ENCODE results near the gene ADAMTSL5.
"Not testable (repeated sequence)": the region's sequence is repeated elsewhere in the genome, so short reads cannot be mapped to it uniquely, and the experiment has no call there.

ADAMTSL5 gene

GRCh38 chr19:1512671-1513498 is at the start of gene ADAMTSL5:
Gene ADAMTSL5, minus strand, starts transcription at chr19:1513019. Its CDS starts 2,076 bp downstream, at chr19:1510943.
- no peak for DNase-seq

GRCh38 chr19:1561236-1561842 is 48.5 kb upstream of the ADAMTSL5 start:
- DNase-seq = no peak

GRCh38 chr19:1560286-1560882 is 47.6 kb upstream of the ADAMTSL5 start:
- no peak for DNase-seq

- DNase-seq = no peak
These were observed 45.7 kb upstream of the ADAMTSL5 start for GRCh38 chr19:1558552-1558951.

GRCh38 chr19:1556390-1557070 is 43.7 kb upstream of the ADAMTSL5 start:
- DNase-seq = no peak

GRCh38 chr19:1555487-1556389 is 42.9 kb upstream of the ADAMTSL5 start:
- DNase-seq = no peak

GRCh38 chr19:1554968-1555367 is 42.1 kb upstream of the ADAMTSL5 start:
- DNase-seq = no peak

GRCh38 chr19:1553415-1553814 is 40.6 kb upstream of the ADAMTSL5 start:
- no peak for DNase-seq

- DNase-seq = no peak
These were observed 38.5 kb upstream of the ADAMTSL5 start for GRCh38 chr19:1551068-1552040.

GRCh38 chr19:1549332-1549945 is 36.6 kb upstream of the ADAMTSL5 start:
- no peak for DNase-seq

GRCh38 chr19:1540365-1540925 is 27.6 kb upstream of the ADAMTSL5 start:
- DNase-seq = no peak

GRCh38 chr19:1539749-1540148 is 26.9 kb upstream of the ADAMTSL5 start:
- DNase-seq = not testable (repeated sequence)

- DNase-seq = no peak
These were observed 26.2 kb upstream of the ADAMTSL5 start for GRCh38 chr19:1538978-1539377.

- DNase-seq = not testable (repeated sequence)
These were observed 22.9 kb upstream of the ADAMTSL5 start for GRCh38 chr19:1535699-1536098.

GRCh38 chr19:1534972-1535371 is 22.2 kb upstream of the ADAMTSL5 start:
- no peak for DNase-seq

GRCh38 chr19:1533510-1534150 is 20.8 kb upstream of the ADAMTSL5 start:
- no peak for DNase-seq

- no peak for DNase-seq
These were observed 19.2 kb upstream of the ADAMTSL5 start for GRCh38 chr19:1532003-1532402.

GRCh38 chr19:1531587-1531986 is 18.8 kb upstream of the ADAMTSL5 start:
- DNase-seq = no peak

- DNase-seq = not testable (repeated sequence)
These were observed 18.0 kb upstream of the ADAMTSL5 start for GRCh38 chr19:1530856-1531255.

GRCh38 chr19:1529430-1529816 is 16.6 kb upstream of the ADAMTSL5 start:
- DNase-seq = no peak

Data from NCI-H1436 (cell line).